Measurements from ENCODE around the gene MME.
A peak's percentile ranks its signal among the peaks of the same experiment; 100 is the strongest.

Gene MME

GRCh38 chr3:155079746-155080487, at the start of gene MME:
TSS of gene MME (plus strand) at chr3:155080319. CDS start at chr3:155084168, 3,849 bp downstream.
- H3K4me3 ChIP-seq (ENCODE audit: low read depth, low read length) = peak within 1 kb of the TSS; percentile 75
- TF ChIP-seq, protein P1, sequence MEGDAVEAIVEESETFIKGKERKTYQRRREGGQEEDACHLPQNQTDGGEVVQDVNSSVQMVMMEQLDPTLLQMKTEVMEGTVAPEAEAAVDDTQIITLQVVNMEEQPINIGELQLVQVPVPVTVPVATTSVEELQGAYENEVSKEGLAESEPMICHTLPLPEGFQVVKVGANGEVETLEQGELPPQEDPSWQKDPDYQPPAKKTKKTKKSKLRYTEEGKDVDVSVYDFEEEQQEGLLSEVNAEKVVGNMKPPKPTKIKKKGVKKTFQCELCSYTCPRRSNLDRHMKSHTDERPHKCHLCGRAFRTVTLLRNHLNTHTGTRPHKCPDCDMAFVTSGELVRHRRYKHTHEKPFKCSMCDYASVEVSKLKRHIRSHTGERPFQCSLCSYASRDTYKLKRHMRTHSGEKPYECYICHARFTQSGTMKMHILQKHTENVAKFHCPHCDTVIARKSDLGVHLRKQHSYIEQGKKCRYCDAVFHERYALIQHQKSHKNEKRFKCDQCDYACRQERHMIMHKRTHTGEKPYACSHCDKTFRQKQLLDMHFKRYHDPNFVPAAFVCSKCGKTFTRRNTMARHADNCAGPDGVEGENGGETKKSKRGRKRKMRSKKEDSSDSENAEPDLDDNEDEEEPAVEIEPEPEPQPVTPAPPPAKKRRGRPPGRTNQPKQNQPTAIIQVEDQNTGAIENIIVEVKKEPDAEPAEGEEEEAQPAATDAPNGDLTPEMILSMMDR (IDR thresholded peaks at IDR 0.05; ENCODE audit: low read depth, low read length, missing control alignments) = no peak
- in situ Hi-C loops (cut with HindIII; ENCODE audit: low sequenced_read_pairs) = no loop called here
- no peak for DNase-seq (ENCODE audit: low read depth)

GRCh38 chr3:155031186-155031585, 48.9 kb upstream of the MME start:
- in situ Hi-C loops (cut with HindIII; ENCODE audit: low sequenced_read_pairs) = no loop called here
- no peak overlapping the region for H3K4me3 ChIP-seq (ENCODE audit: low read depth, low read length)
- no peak for DNase-seq (ENCODE audit: low read depth)
- TF ChIP-seq, protein P1 (IDR thresholded peaks at IDR 0.05; ENCODE audit: low read depth, low read length, missing control alignments) = no peak

- TF ChIP-seq, protein P1 (IDR thresholded peaks at IDR 0.05; ENCODE audit: low read depth, low read length, missing control alignments) = no peak
- H3K4me3 ChIP-seq (ENCODE audit: low read depth, low read length) = no peak overlapping the region
- in situ Hi-C loops (cut with HindIII; ENCODE audit: low sequenced_read_pairs) = no loop called here
- peak; percentile 29 for DNase-seq (ENCODE audit: low read depth)
These were observed 47.2 kb upstream of the MME start for GRCh38 chr3:155032918-155033317.

DNA sequence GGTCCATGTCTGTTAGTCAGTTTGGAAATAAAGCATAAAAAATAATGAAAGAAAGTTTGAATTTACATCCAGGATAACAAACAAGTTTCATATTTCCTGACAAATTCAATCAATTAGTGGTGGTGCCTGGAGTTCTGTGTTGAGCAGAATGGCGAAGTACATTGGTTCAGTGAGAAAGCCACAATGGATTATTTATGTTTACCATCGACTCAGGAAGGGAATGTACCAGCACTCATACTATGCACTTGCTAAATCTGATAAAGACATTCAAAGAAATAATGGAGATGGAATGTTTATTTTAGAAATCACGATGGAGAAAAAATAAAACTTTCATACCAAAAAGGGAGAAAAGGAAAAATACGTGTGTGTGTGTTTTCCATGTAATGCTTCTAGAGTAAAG, 45.3 kb upstream of the MME start:
- H3K4me3 ChIP-seq (ENCODE audit: low read depth, low read length) = no peak overlapping the region
- no peak for DNase-seq (ENCODE audit: low read depth)
- TF ChIP-seq, protein P1 (IDR thresholded peaks at IDR 0.05; ENCODE audit: low read depth, low read length, missing control alignments) = no peak
- in situ Hi-C loops (cut with HindIII; ENCODE audit: low sequenced_read_pairs) = no loop called here

DNA sequence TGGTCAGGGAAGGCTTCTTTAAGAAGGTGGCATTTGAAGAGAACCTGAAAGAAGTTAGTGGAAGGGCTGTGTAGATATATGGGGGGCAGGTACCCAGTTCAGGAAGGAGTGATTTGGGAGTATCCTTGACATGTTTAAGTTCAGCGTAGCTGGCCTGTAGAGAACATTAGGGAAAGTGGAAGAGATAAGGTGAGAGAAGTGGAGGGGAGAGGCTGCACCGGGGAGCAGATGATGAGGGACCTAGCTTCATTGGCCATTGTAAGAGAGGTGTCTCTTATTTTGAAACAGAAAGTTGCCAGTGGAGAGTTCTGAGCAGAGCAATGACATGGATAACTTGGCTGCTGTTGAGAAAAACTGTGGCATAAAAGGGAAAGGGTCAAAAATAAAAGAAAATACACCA, 44.6 kb upstream of the MME start:
- no peak overlapping the region for H3K4me3 ChIP-seq (ENCODE audit: low read depth, low read length)
- in situ Hi-C loops (cut with HindIII; ENCODE audit: low sequenced_read_pairs) = no loop called here
- TF ChIP-seq, protein P1 (IDR thresholded peaks at IDR 0.05; ENCODE audit: low read depth, low read length, missing control alignments) = no peak
- DNase-seq (ENCODE audit: low read depth) = no peak

GRCh38 chr3:155037508-155038202, 42.5 kb upstream of the MME start:
- DNase-seq (ENCODE audit: low read depth) = no peak
- no peak overlapping the region for H3K4me3 ChIP-seq (ENCODE audit: low read depth, low read length)
- TF ChIP-seq, protein P1 (IDR thresholded peaks at IDR 0.05; ENCODE audit: low read depth, low read length, missing control alignments) = no peak
- in situ Hi-C loops (cut with HindIII; ENCODE audit: low sequenced_read_pairs) = no loop called here

Measured in astrocyte of the cerebellum (primary cell).